PFSK-1 (cell line): ENCODE measurements around the gene ATG16L1.

Experiments
- FOXP2 ChIP-seq: optimal IDR thresholded peaks from 2 replicates; pipeline ENCODE3; 2011; ENCODE audit warnings: borderline replicate concordance, control low read depth, inconsistent platforms; ENCODE audit not compliant: insufficient read depth; ENCODE audit errors: extremely low read length, extremely low read depth
- POLR2AphosphoS5 ChIP-seq: IDR thresholded peaks from 2 replicates; pipeline ENCODE4 v1.6.1; 2012; ENCODE audit warnings: low read depth, mild to moderate bottlenecking, control low read depth, low read length, moderate library complexity
- REST ChIP-seq, 2 experiments: IDR thresholded peaks; 2 replicates each; pipeline versions ENCODE4 v1.6.1 to v1.8.0; 2011 to 2012; ENCODE audit warnings: low read depth in 2 of 2, low read length in 2 of 2, control low read depth in 1 of 2, inconsistent platforms in 1 of 2, mild to moderate bottlenecking in 1 of 2, moderate library complexity in 1 of 2; ENCODE audit not compliant: insufficient read depth in 1 of 2
- SIN3A ChIP-seq: IDR thresholded peaks from 2 replicates; pipeline ENCODE4 v1.6.1; 2012; ENCODE audit warnings: mild to moderate bottlenecking, low read length, moderate library complexity, borderline replicate concordance; ENCODE audit not compliant: insufficient read depth
- TAF1 ChIP-seq: IDR thresholded peaks from 2 replicates; pipeline ENCODE4 v1.6.1; 2012; ENCODE audit warnings: low read length, control low read depth, borderline replicate concordance; ENCODE audit not compliant: insufficient read depth

GRCh38 chr2:233252227-233252626 lies 754 bp downstream of the ATG16L1 start:
- no peak for TF ChIP-seq TAF1
- no peak for TF ChIP-seq SIN3A
- no peak for TF ChIP-seq REST (IDR thresholded peaks at IDR 0.05; ENCODE audit: insufficient read depth in 1 of 2, low read depth in 2 of 2, low read length in 2 of 2)
- TF ChIP-seq POLR2AphosphoS5, result no peak
- TF ChIP-seq FOXP2, result no peak
